Brain microvascular endothelial cell (primary cell): ENCODE data around the gene ARHGAP15.

ENCODE experiments used
- DNase-seq: peaks from one replicate; pipeline ENCODE4 v3.0.0-alpha.2; 2020
- H3K27ac ChIP-seq: fragments of 250-450 bp; sonication (Bioruptor Pico); 2 replicates; pipeline ENCODE4 v1.5.1; 2020; ENCODE audit warnings: mild to moderate bottlenecking, moderate library complexity
- H3K27me3 ChIP-seq: fragments of 250-450 bp; sonication (Bioruptor Pico); replicated peaks from 2 replicates; pipeline ENCODE4 v1.5.1; 2020; ENCODE audit warnings: mild to moderate bottlenecking
- H3K36me3 ChIP-seq: fragments of 250-450 bp; sonication (Bioruptor Pico); replicated peaks from 2 replicates; pipeline ENCODE4 v1.5.1; 2020; ENCODE audit warnings: mild to moderate bottlenecking
- H3K4me3 ChIP-seq: 2 replicates; pipeline ENCODE4 v1.5.1; 2011; ENCODE audit warnings: low read depth, mild to moderate bottlenecking, control low read depth, low read length, moderate library complexity
- CTCF ChIP-seq: IDR thresholded peaks from 2 replicates; pipeline ENCODE4 v1.5.1; 2011; ENCODE audit warnings: low read depth, mild to moderate bottlenecking, moderate library complexity, low read length, control low read depth, inconsistent platforms; ENCODE audit errors: missing control alignments
- in situ Hi-C: cut with HindIII; loops from 2 replicates; pipeline ENCODE4 v1.10.0; 2017; ENCODE audit warnings: low sequenced_read_pairs, low pct_ligation_motif_present

ARHGAP15 gene

DNA sequence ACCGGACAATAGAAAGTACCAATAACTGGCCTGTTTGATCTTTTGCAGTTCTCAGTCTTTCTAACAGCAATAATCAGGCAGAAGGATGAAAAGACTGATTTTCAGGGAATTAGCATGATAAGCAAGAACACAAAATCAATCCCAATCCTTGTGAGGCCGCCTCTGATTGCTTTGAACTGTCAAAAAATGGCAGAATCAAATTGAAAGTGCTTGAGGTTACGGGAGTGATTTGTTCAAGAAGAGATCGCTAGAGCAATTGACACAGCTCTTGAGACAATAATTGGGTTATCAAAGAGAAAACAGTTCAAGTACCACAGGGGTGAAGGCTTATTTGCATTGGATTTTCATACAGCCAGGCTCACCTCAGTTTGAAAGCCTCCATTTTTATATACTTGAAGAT, 663.4 kb downstream of the ARHGAP15 start:
- Histone ChIP-seq H3K27ac (no peak overlapping the region), H3K36me3 (no peaks in the 10 kb centered on the region), H3K27me3 (no peaks in the 10 kb centered on the region), H3K4me3 (no peak overlapping the region)
- no peak for TF ChIP-seq CTCF
- in situ Hi-C loops, result no loop called here
- no peak for DNase-seq

GRCh38 chr2:143793381-143793780, 664.2 kb downstream of the ARHGAP15 start:
- no peak for DNase-seq
- H3K27ac ChIP-seq, result no peak overlapping the region
- in situ Hi-C loops, result no loop called here
- no peak for TF ChIP-seq CTCF
- H3K36me3 ChIP-seq, result no peaks in the 10 kb centered on the region
- H3K27me3 ChIP-seq, result no peaks in the 10 kb centered on the region
- H3K4me3 ChIP-seq, result no peak overlapping the region

DNA sequence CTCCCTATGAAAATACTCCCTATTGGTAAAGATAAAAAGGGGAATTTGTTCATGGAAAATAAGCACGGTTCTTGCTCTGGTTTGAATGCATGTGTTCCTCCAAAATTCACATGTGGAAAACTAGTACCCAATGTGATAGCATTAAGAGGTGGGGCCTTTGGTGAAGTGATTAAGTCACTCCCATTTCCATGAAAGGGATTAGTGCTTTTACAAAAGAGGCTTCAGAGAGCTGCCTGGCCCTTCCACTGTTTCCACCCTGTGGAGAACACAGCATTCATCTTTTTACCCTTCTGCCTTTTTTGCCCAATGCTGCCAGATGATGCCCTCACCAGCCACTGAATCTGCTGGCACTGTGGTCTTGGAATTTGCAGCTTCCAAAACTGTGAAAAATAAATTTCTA, 666.8 kb downstream of the ARHGAP15 start:
- in situ Hi-C loops, result no loop called here
- H3K36me3 ChIP-seq, result no peaks in the 10 kb centered on the region
- H3K27me3 ChIP-seq, result no peaks in the 10 kb centered on the region
- H3K27ac ChIP-seq, result no peak overlapping the region
- TF ChIP-seq CTCF, result no peak
- DNase-seq, result no peak
- no peak overlapping the region for H3K4me3 ChIP-seq

DNA sequence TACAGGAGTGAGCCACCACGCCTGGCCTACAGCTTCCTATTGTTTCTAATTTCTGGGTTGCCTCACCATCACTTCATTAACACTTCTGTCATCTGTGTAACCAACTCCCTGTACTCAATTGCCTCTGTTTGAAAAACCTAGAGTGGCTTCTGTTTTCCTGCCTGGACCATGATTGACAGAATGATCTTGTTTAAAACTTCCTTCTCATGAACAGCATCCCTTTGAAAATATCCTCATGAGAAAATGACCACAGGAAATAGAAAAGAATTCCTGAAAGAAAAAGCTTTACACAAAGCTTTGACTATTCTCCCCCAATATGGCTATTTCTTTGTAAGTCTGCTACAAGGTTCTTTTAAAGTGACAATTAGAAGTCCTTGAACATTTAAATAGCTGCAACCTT, 672.3 kb downstream of the ARHGAP15 start:
- no peak for DNase-seq
- in situ Hi-C loops, result no loop called here
- Histone ChIP-seq H3K36me3 (no peaks in the 10 kb centered on the region), H3K27me3 (no peaks in the 10 kb centered on the region), H3K4me3 (no peak overlapping the region), H3K27ac (no peak overlapping the region)
- no peak for TF ChIP-seq CTCF

GRCh38 chr2:143802242-143802641, 673.0 kb downstream of the ARHGAP15 start:
- Histone ChIP-seq H3K27ac (no peak overlapping the region), H3K27me3 (no peaks in the 10 kb centered on the region), H3K4me3 (no peak overlapping the region), H3K36me3 (no peaks in the 10 kb centered on the region)
- TF ChIP-seq CTCF, result no peak
- peak; percentile 32 for DNase-seq
- in situ Hi-C loops, result no loop called here

DNA sequence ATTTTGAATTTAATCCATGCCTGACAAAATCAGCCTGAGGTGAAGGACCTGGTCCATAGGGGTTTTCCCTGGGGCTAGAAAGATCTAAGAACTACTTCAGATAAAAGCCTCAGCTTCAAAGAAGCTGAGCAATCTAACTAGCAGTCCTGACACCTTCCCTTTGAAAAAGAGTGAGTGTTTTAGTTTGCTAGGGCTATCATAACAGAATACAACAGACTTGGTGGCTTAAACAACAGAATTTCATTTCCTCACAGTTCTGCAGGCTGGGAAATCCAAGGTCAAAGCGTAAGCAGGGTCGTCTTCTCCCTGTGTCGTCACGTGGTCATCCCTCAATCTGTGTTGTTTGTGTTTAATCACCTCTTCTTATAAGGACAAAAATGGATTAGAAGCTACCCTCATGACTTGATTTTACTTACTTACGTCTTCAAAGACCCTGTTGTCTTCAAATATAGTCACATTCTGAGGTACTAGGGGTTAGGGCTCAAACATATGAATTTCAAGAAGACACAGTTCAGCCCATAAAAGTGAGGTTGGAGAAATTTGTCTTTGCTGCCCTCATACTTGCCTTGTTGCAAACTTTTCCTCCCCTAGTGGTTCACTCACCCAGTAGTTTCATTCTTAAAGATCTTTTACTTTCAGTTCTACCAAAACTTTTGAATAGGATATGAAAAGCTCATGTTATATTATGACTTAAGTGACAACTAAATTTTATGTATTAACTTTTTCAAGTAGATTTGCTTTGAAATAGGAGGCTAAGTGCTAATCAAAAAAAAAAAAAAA, 673.8 kb downstream of the ARHGAP15 start:
- Histone ChIP-seq H3K27ac (no peak overlapping the region), H3K4me3 (no peak overlapping the region), H3K36me3 (no peaks in the 10 kb centered on the region), H3K27me3 (no peaks in the 10 kb centered on the region)
- no peak for TF ChIP-seq CTCF
- DNase-seq, result no peak
- in situ Hi-C loops, result no loop called here
